NCI-H2107 treated with DMSO at 0.1 percent for 48 hours (cell line): ENCODE data around the gene ZMYND8.
"Not testable (repeated sequence)": the region's sequence is repeated elsewhere in the genome, so short reads cannot be mapped to it uniquely, and the experiment has no call there.

ENCODE experiments used
- DNase-seq: peaks from one replicate; lab custom pipeline; 2025; ENCODE audit not compliant: unreplicated experiment; lab: John Stamatoyannopoulos, UW

ZMYND8 gene

GRCh38 chr20:47290666-47291430 is 65.7 kb downstream of the ZMYND8 start:
- no peak for DNase-seq

- DNase-seq = no peak
Observed at GRCh38 chr20:47290008-47290407, 66.5 kb downstream of the ZMYND8 start.

- DNase-seq = no peak
Observed at GRCh38 chr20:47289096-47289495, 67.4 kb downstream of the ZMYND8 start.

- not testable (repeated sequence) for DNase-seq
Observed at GRCh38 chr20:47288530-47288929, 68.0 kb downstream of the ZMYND8 start.

GRCh38 chr20:47287609-47288144 is 68.8 kb downstream of the ZMYND8 start:
- DNase-seq = no peak

- DNase-seq = no peak
Observed at GRCh38 chr20:47286681-47287080, 69.8 kb downstream of the ZMYND8 start.

- no peak for DNase-seq
Observed at GRCh38 chr20:47285189-47285588, 71.3 kb downstream of the ZMYND8 start.

- DNase-seq = no peak
Observed at GRCh38 chr20:47284373-47284772, 72.1 kb downstream of the ZMYND8 start.

GRCh38 chr20:47283411-47283810 is 73.1 kb downstream of the ZMYND8 start:
- no peak for DNase-seq

- DNase-seq = no peak
Observed at GRCh38 chr20:47282864-47283263, 73.6 kb downstream of the ZMYND8 start.

- DNase-seq = peak; percentile 39
Observed at GRCh38 chr20:47281376-47281775, 75.1 kb downstream of the ZMYND8 start.

GRCh38 chr20:47280668-47281067 is 75.8 kb downstream of the ZMYND8 start:
- DNase-seq = no peak

- no peak for DNase-seq
Observed at GRCh38 chr20:47280228-47280627, 76.3 kb downstream of the ZMYND8 start.

- DNase-seq = no peak
Observed at GRCh38 chr20:47278907-47279348, 77.6 kb downstream of the ZMYND8 start.

GRCh38 chr20:47277535-47277872 is 79.0 kb downstream of the ZMYND8 start:
- not testable (repeated sequence) for DNase-seq

GRCh38 chr20:47276851-47277534 is 79.5 kb downstream of the ZMYND8 start:
- no peak for DNase-seq

- no peak for DNase-seq
Observed at GRCh38 chr20:47276251-47276650, 80.2 kb downstream of the ZMYND8 start.

GRCh38 chr20:47275548-47275947 is 81.0 kb downstream of the ZMYND8 start:
- DNase-seq = no peak

- no peak for DNase-seq
Observed at GRCh38 chr20:47274401-47275108, 81.9 kb downstream of the ZMYND8 start.

GRCh38 chr20:47273591-47274235 is 82.8 kb downstream of the ZMYND8 start:
- DNase-seq = no peak
